CD4-positive, alpha-beta T cell treated with Interferon alpha-2 for 1 hour (primary cell): ENCODE data around the gene FILIP1.

Source experiments
- DNase-seq, 2 donors: peaks; one replicate each; pipeline ENCODE4 v3.0.0-alpha.2; 2020 to 2022

FILIP1 gene, protein sequence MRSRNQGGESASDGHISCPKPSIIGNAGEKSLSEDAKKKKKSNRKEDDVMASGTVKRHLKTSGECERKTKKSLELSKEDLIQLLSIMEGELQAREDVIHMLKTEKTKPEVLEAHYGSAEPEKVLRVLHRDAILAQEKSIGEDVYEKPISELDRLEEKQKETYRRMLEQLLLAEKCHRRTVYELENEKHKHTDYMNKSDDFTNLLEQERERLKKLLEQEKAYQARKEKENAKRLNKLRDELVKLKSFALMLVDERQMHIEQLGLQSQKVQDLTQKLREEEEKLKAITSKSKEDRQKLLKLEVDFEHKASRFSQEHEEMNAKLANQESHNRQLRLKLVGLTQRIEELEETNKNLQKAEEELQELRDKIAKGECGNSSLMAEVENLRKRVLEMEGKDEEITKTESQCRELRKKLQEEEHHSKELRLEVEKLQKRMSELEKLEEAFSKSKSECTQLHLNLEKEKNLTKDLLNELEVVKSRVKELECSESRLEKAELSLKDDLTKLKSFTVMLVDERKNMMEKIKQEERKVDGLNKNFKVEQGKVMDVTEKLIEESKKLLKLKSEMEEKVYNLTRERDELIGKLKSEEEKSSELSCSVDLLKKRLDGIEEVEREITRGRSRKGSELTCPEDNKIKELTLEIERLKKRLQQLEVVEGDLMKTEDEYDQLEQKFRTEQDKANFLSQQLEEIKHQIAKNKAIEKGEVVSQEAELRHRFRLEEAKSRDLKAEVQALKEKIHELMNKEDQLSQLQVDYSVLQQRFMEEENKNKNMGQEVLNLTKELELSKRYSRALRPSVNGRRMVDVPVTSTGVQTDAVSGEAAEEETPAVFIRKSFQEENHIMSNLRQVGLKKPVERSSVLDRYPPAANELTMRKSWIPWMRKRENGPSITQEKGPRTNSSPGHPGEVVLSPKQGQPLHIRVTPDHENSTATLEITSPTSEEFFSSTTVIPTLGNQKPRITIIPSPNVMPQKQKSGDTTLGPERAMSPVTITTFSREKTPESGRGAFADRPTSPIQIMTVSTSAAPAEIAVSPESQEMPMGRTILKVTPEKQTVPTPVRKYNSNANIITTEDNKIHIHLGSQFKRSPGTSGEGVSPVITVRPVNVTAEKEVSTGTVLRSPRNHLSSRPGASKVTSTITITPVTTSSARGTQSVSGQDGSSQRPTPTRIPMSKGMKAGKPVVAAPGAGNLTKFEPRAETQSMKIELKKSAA (N-terminal part only)

DNA sequence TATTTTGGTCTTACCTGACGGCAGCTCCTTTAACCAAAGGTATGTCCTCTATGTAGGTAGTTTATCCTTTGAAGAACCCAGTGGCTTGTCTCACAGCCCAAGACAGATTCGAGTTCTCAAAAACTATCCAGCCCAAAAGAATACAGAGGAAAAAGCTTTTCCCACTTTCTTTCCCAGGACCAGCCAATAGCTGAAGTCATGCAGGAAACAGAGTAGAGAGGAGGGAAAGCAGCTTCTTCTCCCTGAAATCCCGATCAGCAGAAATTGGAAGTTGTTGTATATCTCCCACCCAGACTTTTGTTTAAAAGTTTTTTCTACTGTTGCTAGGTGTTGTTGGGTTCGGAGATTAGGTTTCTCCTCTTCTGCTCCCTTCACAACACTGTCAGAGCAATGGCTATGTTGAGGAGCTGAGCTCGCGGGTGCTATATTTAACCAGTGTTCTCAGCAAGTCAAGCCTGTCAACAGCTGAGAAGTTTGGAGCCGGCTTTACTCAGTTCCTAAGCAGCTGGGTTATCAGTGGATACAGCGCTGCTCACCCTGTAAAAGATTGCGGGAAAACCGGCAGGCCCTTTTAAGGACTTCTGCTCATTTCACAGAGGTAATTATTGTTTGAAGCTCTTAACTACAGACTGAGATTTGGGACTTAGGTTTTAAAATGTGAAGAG lies at the start of gene FILIP1:
Gene FILIP1, minus strand, starts transcription at position 401 of the 665 bp plus-strand sequence. CDS start 78,828 bp downstream, outside the sequence.
- no peak for DNase-seq

DNA sequence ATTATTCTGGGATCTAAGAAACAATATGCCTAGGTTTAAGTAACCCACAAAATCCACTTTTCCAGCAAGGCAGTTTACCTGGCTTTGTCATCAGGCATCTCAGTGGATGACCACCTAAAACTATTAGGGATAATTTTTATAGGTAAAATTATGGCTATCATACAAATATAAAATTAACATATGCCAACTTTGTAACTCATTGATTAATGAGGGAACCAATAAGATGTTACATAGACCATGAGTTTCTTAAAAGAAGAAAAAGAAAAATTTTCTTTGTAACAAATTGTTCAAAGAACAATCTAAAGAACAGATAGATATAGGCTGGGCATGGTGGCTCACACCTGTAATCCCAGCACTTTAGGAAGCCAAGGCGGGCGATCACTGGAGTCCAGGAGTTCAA lies 49.7 kb upstream of the FILIP1 start:
- no peak for DNase-seq

DNA sequence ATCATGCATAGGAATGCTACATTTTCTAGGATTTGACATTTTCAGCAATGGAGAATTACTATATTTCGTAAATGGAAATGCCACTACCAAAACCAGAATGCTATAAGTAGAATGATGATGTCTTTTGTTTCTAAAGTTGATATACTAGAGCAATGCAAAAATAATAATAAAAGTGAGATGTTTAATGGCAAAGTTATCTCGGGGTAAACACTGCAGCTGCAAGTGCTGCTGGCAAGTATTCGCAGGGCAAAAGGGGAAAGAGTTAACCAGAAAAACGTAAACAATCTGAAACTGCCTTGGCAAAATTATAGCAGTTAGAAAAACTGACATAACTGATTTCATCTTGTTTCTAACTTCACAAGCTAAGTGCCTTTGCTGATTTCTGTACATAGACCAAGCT lies 45.5 kb upstream of the FILIP1 start:
- no peak for DNase-seq

DNA sequence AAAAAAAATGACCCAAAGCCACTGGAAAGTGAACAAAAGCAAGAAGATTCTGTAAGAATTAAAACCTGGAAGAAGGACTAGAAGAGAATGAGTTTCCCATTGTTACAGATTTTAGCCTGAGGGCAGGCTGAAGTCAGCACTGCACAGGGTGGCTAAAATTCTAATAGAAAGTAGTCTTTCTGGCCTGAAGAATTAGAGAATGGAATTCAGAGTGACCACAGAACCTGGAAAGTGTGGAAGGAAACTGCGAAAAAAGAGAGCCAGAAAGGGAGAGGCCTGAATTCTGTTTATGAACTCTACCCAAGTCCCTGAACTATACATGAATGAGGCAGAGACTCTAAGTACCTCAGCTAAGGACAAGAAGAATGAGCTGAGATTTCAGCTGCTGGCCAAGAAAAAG lies 38.9 kb upstream of the FILIP1 start:
- DNase-seq, result no peak

DNA sequence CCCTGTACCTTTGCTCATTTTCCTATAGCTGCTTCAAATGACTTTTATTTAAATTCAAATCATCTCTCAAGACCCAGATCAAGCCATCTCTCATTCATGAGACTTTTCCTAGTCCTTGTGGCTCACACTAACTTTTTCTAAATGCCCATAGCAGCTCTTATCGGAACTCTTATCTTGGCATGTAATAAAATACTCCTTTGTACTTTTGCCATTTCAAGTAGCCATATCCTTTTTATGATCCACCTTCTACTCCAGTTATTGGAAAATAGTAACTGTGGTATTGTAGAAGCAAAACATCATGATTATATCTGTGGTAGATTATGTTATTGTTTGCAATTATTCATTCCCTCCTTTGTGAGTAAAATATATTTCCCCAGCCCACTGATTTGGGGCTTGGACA lies 37.6 kb upstream of the FILIP1 start:
- no peak for DNase-seq

DNA sequence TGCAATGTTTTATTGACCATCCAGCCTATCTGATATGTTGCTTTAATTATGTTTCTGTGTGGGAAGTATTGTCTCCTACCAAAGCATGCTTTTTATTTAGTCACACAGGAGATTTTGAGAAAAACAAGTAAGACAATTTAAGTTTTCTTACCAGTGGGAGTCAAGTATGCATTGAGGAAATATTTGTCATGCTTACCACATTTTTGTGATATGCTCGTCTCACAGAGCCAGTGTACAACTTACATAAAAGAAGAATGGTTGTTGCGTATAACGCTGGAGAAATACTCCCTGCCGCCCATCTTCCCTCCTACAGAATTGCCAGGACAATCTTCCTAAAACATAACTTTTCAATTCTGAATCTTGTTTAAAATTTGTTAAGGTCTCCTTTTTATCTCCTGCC lies 37.1 kb upstream of the FILIP1 start:
- DNase-seq, result no peak

DNA sequence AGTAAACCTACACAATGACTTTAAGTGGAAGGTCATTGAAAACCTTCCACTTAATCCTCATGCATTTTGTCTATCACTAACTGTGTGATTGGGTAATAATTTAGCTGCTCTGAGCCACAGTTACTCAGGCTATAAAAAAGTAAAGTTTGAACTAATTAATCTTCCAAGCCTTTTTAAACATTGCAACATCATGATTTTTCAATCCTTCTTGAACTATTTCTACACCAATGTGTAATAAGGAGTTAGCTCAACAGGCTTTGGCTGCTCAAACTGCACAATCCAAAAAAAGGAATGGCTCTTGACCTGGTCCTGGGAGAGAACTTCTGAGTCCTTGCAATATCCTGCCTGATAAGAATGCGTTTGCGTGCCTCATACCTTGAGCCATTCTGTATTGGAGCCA lies 34.8 kb upstream of the FILIP1 start:
- DNase-seq, result no peak

DNA sequence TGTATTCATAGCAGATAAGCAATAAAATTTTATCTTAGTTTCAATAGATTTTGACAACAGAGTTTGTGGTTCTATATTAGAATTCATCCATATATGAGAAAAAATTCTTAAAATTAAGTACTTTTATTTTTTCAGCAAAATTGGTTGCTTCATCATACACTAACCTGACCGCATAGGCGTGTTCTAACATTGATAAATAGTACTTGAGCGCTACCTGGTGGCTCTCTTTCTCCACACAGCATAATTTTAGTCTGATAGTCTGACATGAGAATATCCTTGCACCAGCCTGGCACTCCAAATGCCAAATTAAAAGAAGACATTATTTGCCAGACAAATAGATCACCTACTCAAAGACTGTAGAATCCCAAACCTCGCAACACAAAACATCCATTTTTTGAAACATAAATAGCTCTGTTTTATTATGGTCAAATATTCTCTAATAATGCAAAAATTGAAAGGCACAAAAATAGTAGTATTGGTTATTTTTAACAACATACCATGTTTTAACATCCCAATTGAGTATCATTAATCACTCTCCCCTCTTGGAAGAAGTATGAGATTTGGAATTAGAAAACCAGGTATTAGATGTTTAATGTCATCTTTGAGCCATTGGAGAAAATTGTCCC lies 33.0 kb upstream of the FILIP1 start:
- peak; percentile 42 to 75 for DNase-seq

DNA sequence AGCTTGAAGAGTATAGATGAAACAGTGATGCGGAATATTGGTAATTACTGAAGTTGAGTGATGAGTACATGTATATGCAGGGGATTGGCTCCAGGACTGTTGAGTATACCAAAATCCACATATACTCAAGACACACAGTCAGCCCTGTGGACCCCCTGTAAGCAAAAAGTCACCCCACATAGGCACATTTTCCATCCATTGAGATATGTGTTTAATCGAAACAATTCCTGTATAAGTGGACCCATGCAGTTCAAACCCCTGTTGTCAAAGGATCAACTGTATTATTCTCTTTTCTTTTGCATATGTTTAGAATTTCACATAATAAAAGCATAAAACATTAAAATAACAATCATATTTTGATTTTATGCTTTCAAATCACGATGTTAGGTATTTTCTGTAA lies 32.1 kb upstream of the FILIP1 start:
- DNase-seq, result no peak

DNA sequence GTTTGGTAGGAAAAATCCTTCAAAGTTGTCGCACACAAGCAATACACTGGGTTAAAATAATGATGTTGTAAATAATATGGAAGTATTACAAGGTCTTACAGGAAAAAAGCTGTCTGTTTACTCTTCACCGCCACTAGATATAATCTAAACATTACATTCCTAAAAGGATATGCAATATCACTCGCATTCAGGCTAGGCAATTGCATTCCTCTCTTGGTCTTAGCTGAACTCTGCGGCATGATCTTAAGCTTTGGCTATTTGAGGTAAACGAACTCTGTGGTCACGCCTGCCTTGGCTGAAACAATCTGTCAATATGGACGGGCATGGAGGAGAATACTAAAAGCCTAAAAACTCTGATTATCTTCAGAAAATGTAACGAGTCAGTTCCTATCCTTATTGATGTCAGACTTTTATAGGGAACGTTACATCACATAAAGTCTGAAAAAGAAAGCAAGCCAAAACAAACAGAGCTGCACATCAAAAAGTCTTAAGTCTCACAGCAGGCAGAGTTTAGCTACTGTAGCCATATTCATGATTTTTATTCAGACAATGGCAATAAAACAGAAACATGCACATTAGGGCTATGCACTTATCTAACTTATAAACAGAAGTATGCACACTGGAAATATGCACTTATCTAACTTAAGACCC lies 30.8 kb upstream of the FILIP1 start:
- no peak for DNase-seq

DNA sequence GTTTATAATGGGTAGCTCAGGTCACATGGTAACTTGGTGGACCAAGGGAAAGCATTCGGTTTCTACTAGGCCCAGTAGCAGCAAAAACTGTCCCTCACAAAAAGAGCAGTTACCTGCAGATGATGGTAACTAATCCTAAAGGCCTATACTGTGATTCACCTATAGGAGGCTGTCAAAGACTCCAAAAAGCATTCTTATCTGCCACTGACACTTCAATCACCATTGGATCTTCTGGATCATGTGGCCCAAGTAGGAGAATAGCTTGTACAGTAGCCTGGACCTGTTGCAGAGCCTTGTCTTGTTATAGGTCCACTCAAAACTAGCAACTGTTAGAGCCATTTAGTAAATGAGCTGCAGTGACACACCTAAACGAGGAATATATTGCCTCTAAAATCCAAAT lies 23.2 kb upstream of the FILIP1 start:
- DNase-seq, result no peak

DNA sequence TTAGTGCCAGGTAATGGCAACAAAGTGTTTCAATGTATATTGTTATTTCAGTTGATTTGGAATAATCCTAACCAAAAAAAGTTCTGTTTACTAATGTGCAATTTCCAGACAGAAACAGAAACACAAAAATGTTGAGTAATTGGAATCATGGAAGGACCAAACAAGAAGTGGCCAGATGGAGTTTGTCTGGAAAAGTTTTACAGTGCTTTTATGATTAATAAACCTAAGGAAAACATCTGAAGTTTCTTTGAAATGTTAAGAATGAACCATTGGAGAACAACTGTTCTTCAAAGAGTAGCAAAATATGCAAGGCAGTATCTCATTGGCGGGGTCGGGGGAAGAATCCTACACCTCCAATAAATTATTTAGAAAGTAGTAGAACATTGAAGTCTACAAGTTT lies 19.0 kb upstream of the FILIP1 start:
- no peak for DNase-seq

DNA sequence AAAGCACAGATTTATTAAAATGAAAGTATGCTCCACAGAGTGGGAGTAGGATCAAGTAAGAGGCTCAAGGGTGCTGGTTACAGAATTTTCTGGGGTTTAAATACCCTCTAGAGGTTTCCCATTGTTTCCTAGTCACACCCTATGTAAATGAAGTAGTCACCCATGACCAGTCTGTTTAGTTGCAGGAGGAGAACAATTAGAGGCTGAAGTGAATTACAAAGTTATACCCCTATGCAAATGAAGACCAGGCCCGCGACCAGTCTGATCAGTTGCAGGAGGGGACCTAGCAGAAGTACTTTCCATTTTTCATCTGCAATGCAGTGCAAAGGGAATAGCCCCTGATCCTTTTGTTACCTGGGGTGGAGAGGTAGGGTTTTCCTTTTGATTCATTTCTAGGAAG lies 11.8 kb upstream of the FILIP1 start:
- no peak for DNase-seq

DNA sequence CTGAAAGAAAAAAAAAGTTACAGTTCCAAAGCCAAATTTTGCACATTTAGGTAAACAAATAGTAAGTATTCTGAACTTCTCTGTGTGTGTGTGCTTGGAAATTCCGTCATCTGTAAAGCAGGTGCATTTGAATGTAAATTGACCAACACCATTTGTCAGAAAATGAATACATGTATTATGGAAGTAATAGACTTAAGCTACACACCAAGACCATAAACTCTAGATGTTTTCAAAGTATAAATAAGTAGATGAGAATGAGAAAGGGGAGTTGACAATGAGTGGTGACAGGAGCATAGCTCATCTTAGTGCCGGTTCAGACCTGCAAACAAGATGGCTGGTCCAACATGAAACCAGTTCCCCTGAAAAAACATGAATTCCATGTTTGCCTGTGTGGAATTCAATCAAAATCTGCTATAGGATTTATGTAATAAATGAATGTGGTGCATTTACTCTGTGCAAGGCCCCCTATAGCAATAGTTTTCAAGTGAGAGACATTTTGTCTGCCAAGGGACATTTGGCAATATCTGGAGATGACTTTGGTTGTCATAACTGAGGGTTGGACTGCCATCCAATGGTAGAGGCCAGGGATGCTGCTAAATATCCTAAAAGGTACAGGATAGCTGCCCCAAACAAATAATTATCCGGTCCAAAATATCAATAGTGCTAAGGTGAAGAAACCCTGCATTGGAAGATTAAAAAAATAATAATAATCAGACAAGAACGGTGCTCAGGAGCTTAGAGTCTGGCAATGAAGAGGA lies 11.0 kb upstream of the FILIP1 start:
- DNase-seq, result no peak

DNA sequence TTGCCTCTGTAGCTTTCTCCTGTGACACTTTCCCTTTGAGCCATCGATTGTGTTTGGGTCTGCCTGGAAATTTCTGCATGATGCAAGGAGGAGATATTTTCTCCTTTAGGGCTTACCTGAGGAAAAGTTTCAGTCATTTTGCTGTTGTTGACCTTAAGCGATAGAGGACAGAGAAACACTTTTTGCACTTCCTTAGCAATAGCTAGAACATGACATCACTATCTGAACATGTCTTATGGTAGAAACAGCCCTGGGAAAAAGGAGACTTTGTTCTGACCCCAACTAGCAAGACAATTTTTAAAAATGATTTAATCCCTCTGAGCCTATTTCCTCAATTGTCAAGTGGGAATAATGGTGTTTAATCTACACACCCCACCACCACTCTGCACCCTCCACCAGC lies 9.7 kb upstream of the FILIP1 start:
- DNase-seq, result no peak

DNA sequence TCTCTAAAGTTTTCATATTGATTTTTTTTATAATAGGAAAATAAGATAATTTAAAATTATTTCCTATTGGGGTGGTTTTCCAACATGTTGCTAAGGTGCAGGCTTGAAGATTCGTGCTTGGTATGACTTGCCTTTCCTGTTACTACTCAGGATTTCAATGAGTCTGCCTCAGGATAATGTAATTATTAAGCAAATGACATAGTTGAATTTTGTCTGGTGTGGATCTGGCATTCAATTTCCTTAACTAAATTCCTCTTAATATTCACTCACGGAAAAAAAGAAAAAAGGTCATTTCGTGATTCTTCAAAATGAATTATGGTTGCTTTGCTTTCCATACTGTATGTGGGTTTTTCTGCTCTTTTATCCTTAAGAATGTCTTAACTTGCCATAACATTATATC lies 9.3 kb upstream of the FILIP1 start:
- no peak for DNase-seq

DNA sequence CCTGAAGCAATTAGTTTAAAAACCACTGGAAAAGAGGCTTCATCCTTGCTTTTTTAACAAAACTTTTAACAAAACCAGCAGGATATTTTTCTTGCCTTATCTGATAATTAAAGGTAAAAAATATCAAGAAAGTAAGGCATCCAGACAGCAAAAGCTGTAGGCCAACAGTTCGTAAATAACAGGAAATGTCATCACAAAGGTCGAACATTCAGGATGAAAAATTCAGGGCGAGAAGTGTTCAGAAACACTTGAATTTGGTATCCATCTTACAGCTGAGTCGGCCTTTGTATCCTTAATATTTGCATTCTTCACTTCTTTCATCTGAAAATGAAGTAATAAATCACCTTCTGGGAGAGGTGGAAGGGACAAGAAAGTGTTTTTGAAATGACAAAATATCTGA lies 8.2 kb upstream of the FILIP1 start:
- no peak for DNase-seq

DNA sequence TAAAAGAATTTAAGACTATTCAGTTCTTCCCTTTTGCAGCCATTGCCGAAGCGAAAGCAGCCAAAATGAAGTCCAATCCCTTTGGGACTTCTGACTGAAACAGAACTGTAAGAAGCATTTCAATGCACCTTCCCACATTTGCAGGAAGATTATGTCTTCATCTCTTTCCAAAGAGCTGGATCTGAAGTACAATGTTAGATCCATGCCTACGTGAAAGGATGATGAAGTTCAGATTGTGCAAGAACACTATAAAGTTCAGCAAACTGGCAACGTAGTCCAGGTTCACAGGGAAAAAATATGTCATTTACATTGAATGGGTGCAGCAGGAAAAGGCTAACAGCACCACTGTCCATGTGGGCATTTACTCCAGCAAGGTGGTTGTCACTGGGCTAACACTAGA lies 6.0 kb upstream of the FILIP1 start:
- DNase-seq, result no peak

DNA sequence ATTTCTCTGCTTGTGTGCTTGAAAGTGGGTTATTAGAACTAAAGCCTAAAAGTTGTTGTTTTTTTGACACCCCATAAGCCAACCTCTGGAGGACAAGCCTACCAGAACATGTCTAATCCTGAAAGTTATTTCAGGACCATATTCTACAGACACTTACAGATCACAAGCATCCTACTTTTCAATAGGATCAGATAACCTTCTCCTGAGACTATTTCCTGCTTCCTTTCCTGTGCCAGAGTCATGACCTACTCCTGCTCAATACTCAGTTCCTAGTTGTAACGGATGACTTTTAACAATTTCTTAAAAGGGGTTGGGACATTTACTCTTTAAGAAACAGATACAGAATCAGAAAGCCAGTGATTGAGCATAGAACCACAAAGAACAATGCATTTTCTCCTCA lies 5.3 kb upstream of the FILIP1 start:
- DNase-seq, result no peak

DNA sequence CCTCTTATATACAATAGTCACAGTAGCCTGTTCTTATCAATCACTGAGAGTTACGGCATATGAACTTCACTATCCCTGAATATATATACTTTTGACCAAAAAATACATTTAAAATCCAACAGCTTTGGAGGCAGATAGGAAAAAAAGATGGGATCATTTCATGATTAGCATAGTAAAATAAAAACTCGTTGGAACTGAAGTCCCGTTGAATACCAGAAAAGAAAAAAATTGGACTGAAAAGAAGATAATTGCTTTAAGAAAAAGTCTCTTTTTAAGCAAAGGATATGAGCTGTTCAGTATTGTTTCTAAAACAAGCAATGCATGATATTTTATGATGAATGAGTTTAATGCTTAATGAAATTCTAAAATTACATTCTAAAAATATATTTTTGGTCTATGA lies 4.4 kb upstream of the FILIP1 start:
- no peak for DNase-seq

DNA sequence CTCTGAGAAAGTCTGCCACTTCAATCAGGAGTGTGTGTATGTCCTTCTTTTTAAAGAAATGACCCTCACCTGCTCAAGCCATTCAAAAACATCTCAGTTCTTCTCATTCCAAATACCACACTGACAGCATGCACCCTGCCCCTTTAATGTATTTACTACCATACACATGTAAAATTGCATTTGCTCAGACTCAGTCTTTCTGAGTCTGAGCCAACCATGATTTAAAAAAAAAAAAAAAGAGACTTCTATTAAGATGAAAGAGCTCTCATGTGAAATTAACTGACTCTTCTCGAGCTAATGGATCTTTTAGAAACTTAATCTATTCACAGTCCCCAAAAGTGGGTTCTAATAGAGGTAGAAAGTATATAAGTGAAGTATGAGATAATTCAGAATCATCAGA lies 1.4 kb upstream of the FILIP1 start:
- no peak for DNase-seq
